Sigmoid colon (tissue), 3 donors: Measurements from ENCODE around the gene ABHD14A.

Experiments
- CTCF ChIP-seq, 4 experiments: fragments of 450-650 bp in 3 of 4; fragments of 200-600 bp in 1 of 4; IDR thresholded peaks; one replicate each; pipeline ENCODE4 v1.5.1; 2016 to 2019; ENCODE audit warnings: antibody characterized with exemption in 4 of 4, mild to moderate bottlenecking in 3 of 4, moderate library complexity in 2 of 4
- POLR2A ChIP-seq, 2 donors: fragments of 450-650 bp; IDR thresholded peaks; one replicate each; pipeline ENCODE4 v1.6.1; 2016; ENCODE audit warnings: antibody characterized with exemption in 2 of 2, mild to moderate bottlenecking in 2 of 2, moderate library complexity in 2 of 2

GRCh38 chr3:51932471-51933370 is 42.1 kb upstream of the ABHD14A start:
- TF ChIP-seq CTCF (IDR thresholded peaks at IDR 0.05) (no peak), POLR2A (IDR thresholded peaks at IDR 0.05) (no peak)
